Caco-2 (cell line): Measurements from ENCODE around the gene EXOC6. TPM values are rescaled to one million over a fixed set of nuclear protein-coding genes. Genes with fewer than 3 reads are reported as not detected.
A peak's percentile ranks its signal among the peaks of the same experiment; 100 is the strongest.
"Not testable (repeated sequence)": the region's sequence is repeated elsewhere in the genome, so short reads cannot be mapped to it uniquely, and the experiment has no call there.

Experiments used
- BruUV-seq: library from RNA; stranded (reverse); fragments of 400-500 nt; replicated peaks from 2 replicates; lab custom pipeline; 2021; lab: Mats Ljungman, UMichigan
- CTCF ChIA-PET: fragments of 300-600 bp; sonication (Branson Sonifier 250); formaldehyde crosslinking; loops from one replicate; lab custom pipeline; 2022; ENCODE audit warnings: antibody characterized with exemption; lab: Charles Lee
- POLR2A ChIA-PET: fragments of 300-600 bp; sonication (Branson Sonifier 250); formaldehyde crosslinking; loops from one replicate; lab custom pipeline; 2022; ENCODE audit warnings: antibody characterized with exemption; lab: Charles Lee
- DNase-seq, 2 experiments: peaks; one replicate each; pipeline versions ENCODE4 v3.0.0 to v3.0.0-alpha.2; 2020 to 2022
- H3K27me3 ChIP-seq: replicated peaks from 2 replicates; pipeline ENCODE4 v1.6.0; 2011; ENCODE audit warnings: low read length; ENCODE audit not compliant: control insufficient read depth, insufficient read depth
- H3K36me3 ChIP-seq: 2 replicates; pipeline ENCODE4 v1.5.1; 2011; ENCODE audit warnings: low read length; ENCODE audit not compliant: control insufficient read depth, insufficient read depth
- H3K4me1 ChIP-seq: fragments of 250-450 bp; sonication (Bioruptor Pico); 2 replicates; pipeline ENCODE4 v1.5.1; 2020; ENCODE audit warnings: mild to moderate bottlenecking
- H3K4me3 ChIP-seq: 2 replicates; pipeline ENCODE4 v1.5.1; 2011; ENCODE audit warnings: low read depth, mild to moderate bottlenecking, control low read depth, low read length
- H3K9me3 ChIP-seq: fragments of 250-450 bp; sonication (Bioruptor Pico); 2 replicates; pipeline ENCODE4 v1.5.1; 2020; ENCODE audit warnings: mild to moderate bottlenecking, moderate library complexity
- H3K27ac Mint-ChIP-seq: one replicate; pipeline ENCODE4 v1.8.0; 2022; ENCODE audit warnings: mixed read lengths; ENCODE audit not compliant: unreplicated experiment
- H3K27me3 Mint-ChIP-seq: one replicate; pipeline ENCODE4 v1.8.0; 2022; ENCODE audit warnings: mixed read lengths; ENCODE audit not compliant: insufficient read depth, unreplicated experiment
- H3K36me3 Mint-ChIP-seq: one replicate; pipeline ENCODE4 v1.8.0; 2022; ENCODE audit warnings: mild to moderate bottlenecking, mixed read lengths; ENCODE audit not compliant: insufficient read depth, unreplicated experiment
- H3K4me1 Mint-ChIP-seq: one replicate; pipeline ENCODE4 v1.8.0; 2022; ENCODE audit warnings: low read depth, mixed read lengths; ENCODE audit not compliant: unreplicated experiment
- H3K4me3 Mint-ChIP-seq: one replicate; pipeline ENCODE4 v1.8.0; 2022; ENCODE audit warnings: mild to moderate bottlenecking, moderate library complexity, mixed read lengths; ENCODE audit not compliant: unreplicated experiment
- H3K9me3 Mint-ChIP-seq: one replicate; pipeline ENCODE4 v1.8.0; 2022; ENCODE audit warnings: mixed read lengths; ENCODE audit not compliant: unreplicated experiment
- CTCF ChIP-seq, 2 experiments: fragments of 200-600 bp in 1 of 2; IDR thresholded peaks; 1 replicate in 1 of 2; 2 replicates in 1 of 2; pipeline versions ENCODE4 v1.5.1 to v1.8.0; 2011 to 2022; ENCODE audit warnings: antibody characterized with exemption in 1 of 2, control low read depth in 1 of 2, inconsistent platforms in 1 of 2, low read depth in 1 of 2, low read length in 1 of 2, mild to moderate bottlenecking in 1 of 2, moderate library complexity in 1 of 2; ENCODE audit not compliant: insufficient read depth in 1 of 2, severe bottlenecking in 1 of 2, unreplicated experiment in 1 of 2
- intact Hi-C: fragments of 100-400 bp; cut with micrococcal nuclease; formaldehyde crosslinking; loops from one replicate; pipeline ENCODE4 v1.10.0; 2022; ENCODE audit not compliant: unreplicated experiment
- total RNA-seq: library from RNA; stranded (reverse); gene quantifications from 2 replicates; pipeline ENCODE4 v1.2.3, GENCODE V29; 2022

The EXOC6 gene
- total RNA-seq, 1 experiment from 2014 or later = 12.5 TPM

GRCh38 chr10:92907280-92907679 is 59.0 kb downstream of the EXOC6 start:
- no peaks in the 10 kb centered on the region for H3K36me3 ChIP-seq

DNA sequence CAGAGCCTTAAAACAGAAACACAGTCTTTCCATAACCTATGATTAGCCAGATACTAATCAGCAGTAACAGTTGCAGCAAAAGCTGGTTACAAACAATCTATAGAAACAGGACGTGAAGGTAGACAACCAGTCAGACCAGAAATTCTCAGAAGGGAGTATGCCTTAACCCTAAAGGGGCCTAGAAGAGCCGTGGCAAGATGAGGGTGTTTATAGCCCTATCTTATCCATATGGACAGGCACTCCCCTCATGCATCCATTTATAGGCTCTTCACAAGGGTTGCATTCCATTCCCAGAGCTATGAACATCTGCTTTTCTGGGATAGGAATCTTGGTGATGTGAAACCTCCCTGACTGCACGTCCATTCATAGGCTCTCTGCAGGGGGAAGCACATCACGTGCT is 64.3 kb downstream of the EXOC6 start:
- H3K27ac Mint-ChIP-seq, intact Hi-C loops: not testable (repeated sequence)
- CTCF ChIA-PET = interaction anchor here (0.6 kb wide), 1 partner anchor 28 kb away, joined by 4 read pairs; no protein-coding TSS in a partner anchor

More at GRCh38 chr10:92907280-92907679, 59.0 kb downstream of the EXOC6 start:
- H3K4me3 ChIP-seq = no peak overlapping the region
- DNase-seq = no peak
- Mint-ChIP-seq H3K27ac (no peak overlapping the region), H3K4me3 (no peak overlapping the region), H3K27me3 (no peaks in the 10 kb centered on the region), H3K36me3 (no peaks in the 10 kb centered on the region), H3K9me3 (no peaks in the 10 kb centered on the region), H3K4me1 (peaks cover 11% of the 10 kb centered on the region)
- CTCF ChIA-PET = no interaction called here
- POLR2A ChIA-PET = no interaction called here
- intact Hi-C loops = no loop called here
- peaks cover 5% of the 10 kb centered on the region; the same call in 1 of the 2 replicates for H3K4me1 ChIP-seq
- H3K9me3 ChIP-seq = peaks cover 5% of the 10 kb centered on the region; the same call in 1 of the 2 replicates
- H3K27me3 ChIP-seq = no peaks in the 10 kb centered on the region
- no TSS peak for BruUV-seq
- no peak for TF ChIP-seq CTCF (IDR thresholded peaks at IDR 0.05; ENCODE audit: insufficient read depth in 1 of 2, low read depth in 1 of 2, low read length in 1 of 2, severe bottlenecking in 1 of 2, unreplicated experiment in 1 of 2)

DNA sequence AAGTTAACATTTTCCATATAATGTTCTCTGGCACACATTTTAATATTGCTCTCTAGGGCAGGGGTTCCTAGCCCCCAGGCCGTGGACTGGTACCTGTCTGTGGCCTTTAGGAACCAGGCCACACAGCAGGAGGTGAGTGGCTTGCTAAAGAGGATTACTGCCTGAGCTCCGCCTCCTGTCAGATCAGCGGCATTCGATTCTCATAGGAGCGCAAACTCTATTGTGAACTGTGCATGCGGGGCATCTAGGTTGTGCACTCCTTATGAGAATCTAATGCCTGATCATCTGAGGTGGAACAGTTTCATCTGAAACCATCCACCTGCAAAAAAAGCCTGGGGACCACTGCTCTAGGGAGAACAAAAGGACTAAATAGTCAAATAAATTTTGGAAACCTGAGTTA is 65.7 kb downstream of the EXOC6 start:
- Mint-ChIP-seq H3K27ac (no peak overlapping the region), H3K4me3 (no peak overlapping the region), H3K9me3 (no peaks in the 10 kb centered on the region), H3K4me1 (peaks cover 10% of the 10 kb centered on the region), H3K27me3 (no peaks in the 10 kb centered on the region), H3K36me3 (no peaks in the 10 kb centered on the region)
- Histone ChIP-seq H3K4me1 (no peaks in the 10 kb centered on the region; the same call in 1 of the 2 replicates), H3K4me3 (no peak overlapping the region), H3K36me3 (no peaks in the 10 kb centered on the region; the same call in 1 of the 2 replicates), H3K9me3 (no peaks in the 10 kb centered on the region), H3K27me3 (no peaks in the 10 kb centered on the region)
- intact Hi-C loops = loop anchor here (1.0 to 2.0 kb wide), 2 partner anchors 21 to 28 kb away; no protein-coding TSS in a partner anchor
- no TSS peak for BruUV-seq
- CTCF ChIA-PET = no interaction called here
- POLR2A ChIA-PET = no interaction called here
- DNase-seq = no peak
- no peak for TF ChIP-seq CTCF (IDR thresholded peaks at IDR 0.05; ENCODE audit: insufficient read depth in 1 of 2, low read depth in 1 of 2, low read length in 1 of 2, severe bottlenecking in 1 of 2, unreplicated experiment in 1 of 2)

More for the DNA sequence above, 64.3 kb downstream of the EXOC6 start:
- H3K36me3 Mint-ChIP-seq, H3K9me3 Mint-ChIP-seq, H3K4me1 Mint-ChIP-seq, H3K27me3 ChIP-seq, BruUV-seq, H3K36me3 ChIP-seq, H3K27me3 Mint-ChIP-seq, H3K9me3 ChIP-seq, POLR2A ChIA-PET, H3K4me3 Mint-ChIP-seq, H3K4me3 ChIP-seq, H3K4me1 ChIP-seq: not testable (repeated sequence)
- DNase-seq = peak in 1 of 2 experiments; percentile 37
